ENCODE data around the gene LRTM2.

LRTM2 gene

GRCh38 chr12:1828856-1829255 is 8.5 kb downstream of the LRTM2 start:
- TF ChIP-seq CTCF (IDR thresholded peaks at IDR 0.05; ENCODE audit: extremely low read depth, missing control alignments) = no peak
- DNase-seq (ENCODE audit: low spot score) = no peak

GRCh38 chr12:1829306-1829900 is 9.0 kb downstream of the LRTM2 start:
- no peak for DNase-seq (ENCODE audit: low spot score)
- no peak for TF ChIP-seq CTCF (IDR thresholded peaks at IDR 0.05; ENCODE audit: extremely low read depth, missing control alignments)

- DNase-seq (ENCODE audit: low spot score) = no peak
- TF ChIP-seq CTCF (IDR thresholded peaks at IDR 0.05; ENCODE audit: extremely low read depth, missing control alignments) = no peak
Measured at GRCh38 chr12:1830401-1830845, 10.1 kb downstream of the LRTM2 start.

- TF ChIP-seq CTCF (IDR thresholded peaks at IDR 0.05; ENCODE audit: extremely low read depth, missing control alignments) = no peak
- DNase-seq (ENCODE audit: low spot score) = peak; percentile 70
Measured at GRCh38 chr12:1830981-1831963, 10.9 kb downstream of the LRTM2 start.

- TF ChIP-seq CTCF (IDR thresholded peaks at IDR 0.05; ENCODE audit: extremely low read depth, missing control alignments) = no peak
- no peak for DNase-seq (ENCODE audit: low spot score)
Measured at GRCh38 chr12:1832801-1833595, 12.6 kb downstream of the LRTM2 start.

- no peak for TF ChIP-seq CTCF (IDR thresholded peaks at IDR 0.05; ENCODE audit: extremely low read depth, missing control alignments)
- DNase-seq (ENCODE audit: low spot score) = no peak
Measured at GRCh38 chr12:1833596-1834028, 13.2 kb downstream of the LRTM2 start.
